HEK293 (cell line): ENCODE measurements around the gene CAMK2B.

Source experiments
- HOXA7 ChIP-seq: sonication (generic); formaldehyde crosslinking; IDR thresholded peaks from 2 replicates; pipeline ENCODE4 v1.8.1; 2022; ENCODE audit warnings: missing genetic modification reagents, borderline replicate concordance
- SP2 ChIP-seq: fragments of 450-650 bp; formaldehyde crosslinking; IDR thresholded peaks from 2 replicates; pipeline ENCODE4 v1.5.1; 2016; ENCODE audit warnings: missing biosample characterization, missing genetic modification characterization
- YY1 ChIP-seq: fragments of 450-650 bp; formaldehyde crosslinking; IDR thresholded peaks from 2 replicates; pipeline ENCODE4 v1.5.1; 2018; ENCODE audit warnings: missing biosample characterization, missing genetic modification characterization
- ZBTB1 ChIP-seq: fragments of 450-650 bp; formaldehyde crosslinking; IDR thresholded peaks from 2 replicates; pipeline ENCODE4 v1.5.1; 2016; ENCODE audit warnings: missing biosample characterization, missing genetic modification characterization
- ZFP37 ChIP-seq: fragments of 450-650 bp; formaldehyde crosslinking; IDR thresholded peaks from 2 replicates; pipeline ENCODE4 v1.5.1; 2016; ENCODE audit warnings: missing biosample characterization, missing genetic modification characterization
- ZNF133 ChIP-seq: fragments of 450-650 bp; formaldehyde crosslinking; IDR thresholded peaks from 2 replicates; pipeline ENCODE4 v1.5.1; 2016; ENCODE audit warnings: missing biosample characterization, missing genetic modification characterization
- ZNF138 ChIP-seq: fragments of 450-650 bp; formaldehyde crosslinking; IDR thresholded peaks from 2 replicates; pipeline ENCODE4 v1.5.1; 2016; ENCODE audit warnings: missing biosample characterization, missing genetic modification characterization, borderline replicate concordance
- ZNF23 ChIP-seq: fragments of 450-650 bp; formaldehyde crosslinking; IDR thresholded peaks from 2 replicates; pipeline ENCODE4 v1.5.1; 2016; ENCODE audit warnings: missing biosample characterization, missing genetic modification characterization, borderline replicate concordance
- ZNF274 ChIP-seq, 2 experiments: fragments of 200-500 bp in 1 of 2; fragments of 450-650 bp in 1 of 2; sonication (Bioruptor generic) in 1 of 2; formaldehyde crosslinking in 1 of 2; IDR thresholded peaks; 2 replicates each; pipeline versions ENCODE4 v1.5.1 to v1.6.1; 2014 to 2016; ENCODE audit warnings: borderline replicate concordance in 1 of 2, inconsistent platforms in 1 of 2, low read length in 1 of 2, missing biosample characterization in 1 of 2, missing genetic modification characterization in 1 of 2
- ZNF792 ChIP-seq: fragments of 450-650 bp; formaldehyde crosslinking; IDR thresholded peaks from 2 replicates; pipeline ENCODE4 v1.5.1; 2016; ENCODE audit warnings: missing biosample characterization, missing genetic modification characterization
- ZNF830 ChIP-seq: fragments of 450-650 bp; IDR thresholded peaks from 2 replicates; pipeline ENCODE4 v1.5.0; 2018; ENCODE audit warnings: missing biosample characterization, missing genetic modification characterization, low read depth, mild to moderate bottlenecking, moderate library complexity
- TF ChIP-seq, protein P1 (sequence below): fragments of 450-650 bp; formaldehyde crosslinking; IDR thresholded peaks from 2 replicates; pipeline ENCODE4 v1.5.1; 2016; ENCODE audit warnings: missing biosample characterization, missing genetic modification characterization
- TF ChIP-seq, protein P2 (sequence below): fragments of 450-650 bp; formaldehyde crosslinking; IDR thresholded peaks from 2 replicates; pipeline ENCODE4 v1.5.1; 2016; ENCODE audit warnings: missing biosample characterization, missing genetic modification characterization
- TF ChIP-seq, protein P3 (sequence below): fragments of 450-650 bp; formaldehyde crosslinking; conservative IDR thresholded peaks from 2 replicates; pipeline ENCODE4 v1.5.1; 2016; ENCODE audit warnings: low read depth, missing biosample characterization, missing genetic modification characterization

DNA sequence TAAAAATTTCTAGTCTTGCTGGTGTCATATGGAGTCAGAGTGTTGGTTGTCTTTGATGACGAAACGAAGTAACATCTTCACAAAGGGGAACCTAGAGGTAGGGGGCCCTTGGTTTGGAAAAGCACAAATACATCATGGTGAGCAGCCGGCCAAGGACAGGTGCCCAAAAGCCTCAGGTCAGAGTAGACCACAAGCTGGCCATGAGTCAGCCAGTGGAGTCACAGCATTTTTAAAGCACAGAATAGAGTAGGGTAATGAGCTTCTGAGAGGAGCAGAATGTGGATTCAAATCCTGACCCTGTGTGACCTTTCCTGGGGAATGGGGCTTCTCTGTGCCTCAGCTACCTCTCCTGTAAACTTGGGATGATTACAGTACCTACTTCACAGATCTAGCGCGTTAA lies 5.3 kb downstream of the CAMK2B start:
- TF ChIP-seq, protein P1, sequence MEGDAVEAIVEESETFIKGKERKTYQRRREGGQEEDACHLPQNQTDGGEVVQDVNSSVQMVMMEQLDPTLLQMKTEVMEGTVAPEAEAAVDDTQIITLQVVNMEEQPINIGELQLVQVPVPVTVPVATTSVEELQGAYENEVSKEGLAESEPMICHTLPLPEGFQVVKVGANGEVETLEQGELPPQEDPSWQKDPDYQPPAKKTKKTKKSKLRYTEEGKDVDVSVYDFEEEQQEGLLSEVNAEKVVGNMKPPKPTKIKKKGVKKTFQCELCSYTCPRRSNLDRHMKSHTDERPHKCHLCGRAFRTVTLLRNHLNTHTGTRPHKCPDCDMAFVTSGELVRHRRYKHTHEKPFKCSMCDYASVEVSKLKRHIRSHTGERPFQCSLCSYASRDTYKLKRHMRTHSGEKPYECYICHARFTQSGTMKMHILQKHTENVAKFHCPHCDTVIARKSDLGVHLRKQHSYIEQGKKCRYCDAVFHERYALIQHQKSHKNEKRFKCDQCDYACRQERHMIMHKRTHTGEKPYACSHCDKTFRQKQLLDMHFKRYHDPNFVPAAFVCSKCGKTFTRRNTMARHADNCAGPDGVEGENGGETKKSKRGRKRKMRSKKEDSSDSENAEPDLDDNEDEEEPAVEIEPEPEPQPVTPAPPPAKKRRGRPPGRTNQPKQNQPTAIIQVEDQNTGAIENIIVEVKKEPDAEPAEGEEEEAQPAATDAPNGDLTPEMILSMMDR, result no peak
- TF ChIP-seq, protein P2, sequence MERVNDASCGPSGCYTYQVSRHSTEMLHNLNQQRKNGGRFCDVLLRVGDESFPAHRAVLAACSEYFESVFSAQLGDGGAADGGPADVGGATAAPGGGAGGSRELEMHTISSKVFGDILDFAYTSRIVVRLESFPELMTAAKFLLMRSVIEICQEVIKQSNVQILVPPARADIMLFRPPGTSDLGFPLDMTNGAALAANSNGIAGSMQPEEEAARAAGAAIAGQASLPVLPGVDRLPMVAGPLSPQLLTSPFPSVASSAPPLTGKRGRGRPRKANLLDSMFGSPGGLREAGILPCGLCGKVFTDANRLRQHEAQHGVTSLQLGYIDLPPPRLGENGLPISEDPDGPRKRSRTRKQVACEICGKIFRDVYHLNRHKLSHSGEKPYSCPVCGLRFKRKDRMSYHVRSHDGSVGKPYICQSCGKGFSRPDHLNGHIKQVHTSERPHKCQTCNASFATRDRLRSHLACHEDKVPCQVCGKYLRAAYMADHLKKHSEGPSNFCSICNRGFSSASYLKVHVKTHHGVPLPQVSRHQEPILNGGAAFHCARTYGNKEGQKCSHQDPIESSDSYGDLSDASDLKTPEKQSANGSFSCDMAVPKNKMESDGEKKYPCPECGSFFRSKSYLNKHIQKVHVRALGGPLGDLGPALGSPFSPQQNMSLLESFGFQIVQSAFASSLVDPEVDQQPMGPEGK (tag by site-specific recombination), result no peak
- TF ChIP-seq ZNF792 (tag by site-specific recombination), result no peak
- TF ChIP-seq ZFP37, result no peak
- TF ChIP-seq ZBTB1 (tag by site-specific recombination), result no peak
- TF ChIP-seq, protein P3, sequence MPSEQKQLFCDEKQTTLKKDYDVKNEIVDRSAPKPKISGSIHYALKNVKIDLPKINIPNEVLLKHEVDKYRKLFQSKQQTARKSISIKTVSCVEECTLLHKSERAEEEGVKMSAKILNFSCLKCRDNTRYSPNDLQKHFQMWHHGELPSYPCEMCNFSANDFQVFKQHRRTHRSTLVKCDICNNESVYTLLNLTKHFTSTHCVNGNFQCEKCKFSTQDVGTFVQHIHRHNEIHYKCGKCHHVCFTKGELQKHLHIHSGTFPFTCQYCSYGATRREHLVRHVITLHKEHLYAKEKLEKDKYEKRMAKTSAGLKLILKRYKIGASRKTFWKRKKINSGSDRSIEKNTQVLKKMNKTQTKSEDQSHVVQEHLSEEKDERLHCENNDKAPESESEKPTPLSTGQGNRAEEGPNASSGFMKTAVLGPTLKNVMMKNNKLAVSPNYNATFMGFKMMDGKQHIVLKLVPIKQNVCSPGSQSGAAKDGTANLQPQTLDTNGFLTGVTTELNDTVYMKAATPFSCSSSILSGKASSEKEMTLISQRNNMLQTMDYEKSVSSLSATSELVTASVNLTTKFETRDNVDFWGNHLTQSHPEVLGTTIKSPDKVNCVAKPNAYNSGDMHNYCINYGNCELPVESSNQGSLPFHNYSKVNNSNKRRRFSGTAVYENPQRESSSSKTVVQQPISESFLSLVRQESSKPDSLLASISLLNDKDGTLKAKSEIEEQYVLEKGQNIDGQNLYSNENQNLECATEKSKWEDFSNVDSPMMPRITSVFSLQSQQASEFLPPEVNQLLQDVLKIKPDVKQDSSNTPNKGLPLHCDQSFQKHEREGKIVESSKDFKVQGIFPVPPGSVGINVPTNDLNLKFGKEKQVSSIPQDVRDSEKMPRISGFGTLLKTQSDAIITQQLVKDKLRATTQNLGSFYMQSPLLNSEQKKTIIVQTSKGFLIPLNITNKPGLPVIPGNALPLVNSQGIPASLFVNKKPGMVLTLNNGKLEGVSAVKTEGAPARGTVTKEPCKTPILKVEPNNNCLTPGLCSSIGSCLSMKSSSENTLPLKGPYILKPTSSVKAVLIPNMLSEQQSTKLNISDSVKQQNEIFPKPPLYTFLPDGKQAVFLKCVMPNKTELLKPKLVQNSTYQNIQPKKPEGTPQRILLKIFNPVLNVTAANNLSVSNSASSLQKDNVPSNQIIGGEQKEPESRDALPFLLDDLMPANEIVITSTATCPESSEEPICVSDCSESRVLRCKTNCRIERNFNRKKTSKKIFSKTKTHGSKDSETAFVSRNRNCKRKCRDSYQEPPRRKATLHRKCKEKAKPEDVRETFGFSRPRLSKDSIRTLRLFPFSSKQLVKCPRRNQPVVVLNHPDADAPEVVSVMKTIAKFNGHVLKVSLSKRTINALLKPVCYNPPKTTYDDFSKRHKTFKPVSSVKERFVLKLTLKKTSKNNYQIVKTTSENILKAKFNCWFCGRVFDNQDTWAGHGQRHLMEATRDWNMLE (tag by site-specific recombination), result no peak
- no peak for TF ChIP-seq ZNF274 (IDR thresholded peaks at IDR 0.05; ENCODE audit: low read length)
- TF ChIP-seq ZNF274 (tag by site-specific recombination; IDR thresholded peaks at IDR 0.05; ENCODE audit: borderline replicate concordance), result no peak
- no peak for TF ChIP-seq ZNF830 (tag by site-specific recombination)
- no peak for TF ChIP-seq HOXA7
- TF ChIP-seq ZNF138 (tag by site-specific recombination), result no peak
- no peak for TF ChIP-seq ZNF133 (tag by site-specific recombination)
- no peak for TF ChIP-seq ZNF23 (tag by site-specific recombination)
- no peak for TF ChIP-seq YY1
- TF ChIP-seq SP2 (tag by site-specific recombination), result no peak
